CD4-positive, alpha-beta T cell treated with Interleukin-6 at 100 ng/mL for 8 hours (primary cell): ENCODE measurements around the gene CLDN34.
A peak's percentile ranks its signal among the peaks of the same experiment; 100 is the strongest.

ENCODE experiments used
- DNase-seq: peaks from one replicate; pipeline ENCODE4 v3.0.0-alpha.2; 2020; ENCODE audit warnings: mixed read lengths, low spot score

CLDN34 gene

DNA sequence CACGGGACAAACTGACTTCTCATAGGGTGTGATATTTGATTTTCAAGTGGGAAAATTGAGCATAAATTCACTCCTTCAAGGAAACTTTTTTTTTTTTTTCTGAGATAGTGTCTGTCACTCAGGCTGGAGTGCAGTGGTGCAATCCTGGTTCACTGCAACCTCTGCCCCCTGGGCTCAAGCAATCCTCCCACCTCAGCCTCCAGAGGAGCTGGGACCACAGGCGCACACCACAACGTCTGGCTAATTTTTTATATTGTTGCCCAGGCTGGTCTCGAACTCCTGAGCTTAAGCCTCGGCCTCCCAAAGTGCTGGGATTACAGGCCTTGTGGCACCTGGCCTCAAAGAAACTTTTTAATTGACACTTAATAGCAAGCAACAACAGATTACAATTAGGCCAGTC lies 13.8 kb downstream of the CLDN34 start:
- DNase-seq: no peak

GRCh38 chrX:9983441-9983840 lies 16.3 kb downstream of the CLDN34 start:
- no peak for DNase-seq

DNA sequence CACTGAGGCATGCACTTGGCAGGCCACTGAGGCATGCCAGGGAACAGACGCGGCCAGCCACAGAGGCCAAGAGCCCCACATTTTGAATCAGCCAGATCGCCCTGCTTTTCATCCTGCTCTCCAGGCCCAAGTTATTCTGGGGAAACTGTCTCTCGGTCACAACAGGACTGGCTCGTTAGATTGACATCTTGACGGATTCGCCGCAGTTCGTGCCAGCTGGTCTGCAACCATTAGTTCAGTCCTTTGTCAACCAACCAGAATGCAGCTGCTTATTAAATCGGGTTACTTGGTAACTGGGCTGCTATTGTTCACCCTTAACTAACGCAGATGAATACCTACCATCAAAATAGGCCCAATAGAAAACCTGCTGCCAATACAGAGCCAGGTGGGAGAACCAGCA lies 16.7 kb downstream of the CLDN34 start:
- no peak for DNase-seq

- no peak for DNase-seq
Observed at GRCh38 chrX:9988762-9989161, 21.6 kb downstream of the CLDN34 start.

- no peak for DNase-seq
Observed at GRCh38 chrX:9992061-9992460, 24.9 kb downstream of the CLDN34 start.

DNA sequence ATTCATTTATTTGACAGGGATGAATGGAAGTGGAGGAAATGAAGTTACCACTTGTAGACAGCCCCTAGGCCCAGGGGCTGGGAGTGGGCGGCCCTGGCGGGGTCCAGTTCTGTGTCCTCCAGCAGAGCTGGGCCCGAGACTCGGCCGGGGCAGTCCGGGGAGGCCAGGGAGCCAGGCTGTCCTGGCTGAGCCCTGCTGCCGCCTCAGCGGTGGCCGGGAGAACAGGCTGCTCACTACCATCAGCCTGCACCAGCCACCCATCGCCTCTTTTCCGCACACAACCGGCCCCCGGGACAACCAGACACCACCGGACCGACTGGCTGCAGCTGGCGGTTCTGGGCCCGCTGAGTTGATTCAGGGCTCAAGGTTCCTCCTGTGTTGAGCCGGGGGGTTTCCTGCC lies 25.6 kb downstream of the CLDN34 start:
- no peak for DNase-seq

DNA sequence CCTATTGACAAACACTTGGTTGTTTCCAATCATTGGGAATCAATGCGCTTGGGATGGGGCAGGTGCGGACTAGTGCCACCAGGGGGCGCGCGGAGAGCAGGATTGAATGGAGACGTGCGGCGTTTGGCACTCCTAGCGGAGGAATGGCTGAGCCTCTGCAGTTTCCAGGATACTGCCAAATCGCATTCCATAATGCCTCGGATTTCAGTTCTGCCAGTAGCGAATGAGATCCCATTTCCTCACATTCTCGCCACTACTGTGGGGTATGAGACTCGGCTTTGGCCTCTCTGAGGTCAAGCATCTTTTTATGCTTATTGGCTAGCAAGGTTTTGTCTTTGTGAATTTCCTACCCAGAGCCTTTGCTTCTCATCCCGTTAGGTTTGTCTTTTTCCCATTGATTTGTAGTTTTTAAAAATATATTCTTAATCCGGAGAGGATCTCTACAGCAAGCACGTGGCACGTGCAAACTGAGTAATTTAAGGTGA lies 28.7 kb downstream of the CLDN34 start:
- peak; percentile 72 for DNase-seq

DNA sequence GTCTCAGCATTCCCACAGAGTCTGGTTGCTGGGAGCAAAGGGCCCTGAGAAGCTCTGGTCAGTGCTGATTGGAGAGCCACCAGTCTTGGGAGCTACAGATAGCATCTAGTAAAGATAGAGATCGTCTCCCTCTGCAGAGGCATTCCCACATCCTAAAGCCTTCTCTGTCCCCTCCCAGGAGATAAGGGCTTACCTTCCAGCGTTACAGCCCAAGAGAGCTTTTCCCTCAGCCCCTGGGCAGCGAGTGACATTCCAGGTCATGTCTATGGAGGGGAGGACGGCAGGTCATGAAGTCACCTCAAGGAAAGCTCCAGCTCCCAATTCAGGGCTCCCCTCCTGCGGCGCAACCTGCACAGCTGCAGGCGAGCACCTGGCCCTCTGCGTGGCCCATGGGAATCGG lies 29.9 kb downstream of the CLDN34 start:
- no peak for DNase-seq

GRCh38 chrX:9997524-9997923 lies 30.4 kb downstream of the CLDN34 start:
- DNase-seq: no peak

- DNase-seq: no peak
Observed at GRCh38 chrX:10001496-10001895, 34.3 kb downstream of the CLDN34 start.

- DNase-seq: no peak
Observed at GRCh38 chrX:10004832-10005475, 37.8 kb downstream of the CLDN34 start.

DNA sequence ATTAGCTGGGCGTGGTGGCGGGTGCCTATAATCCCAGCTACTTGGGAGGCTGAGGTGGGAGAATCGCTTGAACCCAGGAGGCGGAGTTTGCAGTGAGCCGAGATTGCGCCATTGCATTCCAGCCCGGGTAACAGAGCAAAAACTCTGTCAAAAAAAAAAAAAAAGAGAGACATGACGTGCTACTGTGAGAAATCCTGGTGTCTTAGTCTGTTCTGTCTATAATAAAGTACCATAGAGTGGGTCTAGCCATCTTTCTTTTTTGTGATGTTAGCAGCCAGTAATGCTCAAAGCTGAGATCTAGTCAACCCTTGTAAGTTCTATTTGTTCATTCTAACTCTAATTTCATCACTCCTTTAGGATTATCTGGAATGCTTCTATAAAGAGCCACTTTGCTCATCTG lies 38.9 kb downstream of the CLDN34 start:
- DNase-seq: no peak

GRCh38 chrX:10006770-10007169 lies 39.6 kb downstream of the CLDN34 start:
- DNase-seq: no peak

GRCh38 chrX:10007621-10008020 lies 40.5 kb downstream of the CLDN34 start:
- DNase-seq: no peak

DNA sequence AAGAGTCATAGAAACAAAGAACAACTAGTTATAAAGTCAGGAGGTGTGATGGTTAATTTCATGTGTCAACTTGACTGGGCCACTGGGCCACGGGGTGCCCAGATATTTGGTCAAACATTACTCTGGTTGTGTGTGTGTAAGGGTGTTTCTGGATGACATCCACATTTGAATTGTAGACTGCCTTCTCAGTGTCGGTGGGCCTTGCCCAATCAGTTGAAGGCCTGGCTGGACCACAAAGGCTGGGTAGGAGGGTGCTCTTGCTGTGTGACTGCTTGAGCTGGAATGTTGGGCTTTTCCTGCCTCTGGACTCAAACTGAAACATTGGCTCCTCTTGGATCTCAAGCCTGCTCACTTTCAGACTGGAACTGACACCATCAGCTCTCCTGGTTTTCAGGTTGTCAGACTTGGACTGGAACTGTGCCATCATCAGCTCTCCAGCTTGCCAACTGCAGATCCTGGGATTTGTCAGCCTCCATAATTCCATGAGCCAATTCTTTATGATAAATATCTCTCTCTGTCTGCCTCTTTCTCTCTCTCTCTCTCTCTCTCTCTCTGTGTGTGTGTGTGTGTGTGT lies 41.4 kb downstream of the CLDN34 start:
- no peak for DNase-seq

DNA sequence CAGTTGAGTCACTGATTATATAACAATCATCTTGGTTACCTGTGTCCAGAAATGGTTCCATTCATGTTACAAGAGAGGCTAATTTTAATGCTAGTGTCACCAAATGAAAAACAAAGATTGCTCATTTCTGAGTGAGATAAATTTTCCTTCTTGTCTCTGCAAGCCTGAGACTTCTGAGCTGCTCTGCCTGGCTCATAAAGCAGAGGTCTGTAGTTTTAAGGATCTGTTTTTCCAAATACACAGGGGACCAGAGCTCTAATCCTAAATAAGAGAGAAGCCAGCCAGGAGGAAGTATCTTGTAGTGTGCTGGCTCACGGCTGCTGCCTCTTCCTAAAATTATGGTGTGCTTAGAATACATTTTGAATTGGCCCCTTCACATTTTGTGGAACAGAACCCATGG lies 42.6 kb downstream of the CLDN34 start:
- no peak for DNase-seq

DNA sequence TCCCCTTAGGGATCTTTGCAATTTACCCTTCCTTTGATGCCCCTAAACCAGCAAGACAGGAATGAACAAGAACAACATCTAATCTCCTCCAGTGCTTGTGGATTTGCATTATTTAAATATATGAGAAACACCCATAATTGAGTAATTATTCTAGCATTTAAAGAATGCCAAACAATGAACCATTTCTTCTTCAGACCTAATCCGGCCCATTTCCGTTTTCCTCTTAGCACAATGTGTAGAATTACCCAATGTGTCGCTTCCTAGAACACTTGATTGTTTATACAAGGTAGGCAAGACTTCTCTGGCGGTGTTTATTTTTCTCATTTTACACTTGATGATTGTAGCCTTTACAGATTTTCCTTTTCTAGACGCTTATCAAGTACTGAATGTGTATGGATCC lies 43.5 kb downstream of the CLDN34 start:
- no peak for DNase-seq

DNA sequence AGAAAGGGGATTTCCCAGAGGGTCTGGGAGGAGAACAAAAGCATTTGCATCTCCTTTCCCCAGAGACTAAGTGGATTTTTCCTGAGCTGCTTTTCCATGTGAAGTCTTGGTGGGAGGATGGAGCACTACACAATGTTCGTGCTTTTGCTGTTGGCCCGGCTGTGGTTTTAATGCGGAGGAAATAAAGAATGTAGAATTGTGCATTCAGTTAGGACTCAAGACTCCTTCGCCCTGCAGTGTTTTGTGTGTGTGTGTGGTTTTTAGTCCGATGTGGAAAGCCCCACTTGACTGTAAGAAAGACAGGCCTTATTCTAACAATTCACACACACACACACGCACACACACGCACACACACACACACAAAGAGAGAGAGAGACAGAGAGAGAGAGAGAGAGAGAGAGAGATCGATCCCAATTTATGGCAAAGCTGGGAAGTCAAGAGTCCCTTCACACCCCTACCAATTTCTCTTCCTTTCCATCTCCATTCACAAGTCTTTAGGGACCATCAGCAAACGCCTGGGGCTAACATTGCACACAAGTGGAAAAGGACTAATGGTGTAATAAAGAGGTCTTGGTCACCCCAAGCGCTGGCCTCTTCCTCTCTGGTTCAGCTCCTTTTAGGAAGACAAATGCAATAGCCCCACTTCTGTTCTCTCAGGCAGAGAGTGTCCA lies 44.2 kb downstream of the CLDN34 start:
- DNase-seq: peak; percentile 16

GRCh38 chrX:10011991-10012390 lies 44.8 kb downstream of the CLDN34 start:
- DNase-seq: no peak

- peak; percentile 73 for DNase-seq
Observed at GRCh38 chrX:10014462-10015354, 47.5 kb downstream of the CLDN34 start.

- no peak for DNase-seq
Observed at GRCh38 chrX:10015355-10015722, 48.2 kb downstream of the CLDN34 start.

GRCh38 chrX:10015723-10016518 lies 48.8 kb downstream of the CLDN34 start:
- DNase-seq: no peak
